ENCODE results near the gene MS4A15. TPM values are rescaled to one million over a fixed set of nuclear protein-coding genes. Genes with fewer than 3 reads are reported as not detected.

The MS4A15 gene
- total RNA-seq, 3 donors from 2014 or later (not counting 1 experiment from before 2014, with no cell fraction given) = not detected

GRCh38 chr11:60785136-60785535 lies 28.5 kb downstream of the MS4A15 start, which contains the start of gene MS4A10:
Gene MS4A10 (plus strand): TSS chr11:60785333. CDS start chr11:60790336, 5,003 bp downstream.
- WGBS (ENCODE audit: insufficient coverage) = 90% methylated on average over 9 of the region's 9 CpGs
- H3K36me3 Mint-ChIP-seq = no peaks in the 10 kb centered on the region
- no peak within 1 kb of the TSS for H3K4me3 ChIP-seq (ENCODE audit: low read length)
- no peak for TF ChIP-seq CTCF (IDR thresholded peaks at IDR 0.05)
- ATAC-seq (no peak), DNase-seq (no peak)
- no peaks in the 10 kb centered on the region for H3K36me3 ChIP-seq (ENCODE audit: control insufficient read depth, insufficient read depth, low read length)
- no peak within 1 kb of the TSS for H3K27ac ChIP-seq (ENCODE audit: low read length)
- no peaks in the 10 kb centered on the region for H3K9me3 ChIP-seq (ENCODE audit: control insufficient read depth, insufficient read depth, low read length)
- H3K4me1 ChIP-seq (ENCODE audit: control insufficient read depth, insufficient read depth, low read length) = no peaks in the 10 kb centered on the region
- no peaks in the 10 kb centered on the region for H3K27me3 ChIP-seq (ENCODE audit: control insufficient read depth, insufficient read depth, low read length)
- no peak within 1 kb of the TSS for H3K4me3 Mint-ChIP-seq
- no peaks in the 10 kb centered on the region for H3K9me3 Mint-ChIP-seq
- no peaks in the 10 kb centered on the region for H3K27me3 Mint-ChIP-seq (ENCODE audit: low read depth in 2 of 2)
- intact Hi-C loops (cut with micrococcal nuclease) = no loop called here
- H3K4me1 Mint-ChIP-seq = no peaks in the 10 kb centered on the region
- no peak within 1 kb of the TSS for H3K27ac Mint-ChIP-seq

- Histone ChIP-seq H3K36me3 (ENCODE audit: control insufficient read depth, insufficient read depth, low read length) (no peaks in the 10 kb centered on the region), H3K27me3 (ENCODE audit: control insufficient read depth, insufficient read depth, low read length) (no peaks in the 10 kb centered on the region), H3K4me1 (ENCODE audit: control insufficient read depth, insufficient read depth, low read length) (no peaks in the 10 kb centered on the region), H3K9me3 (ENCODE audit: control insufficient read depth, insufficient read depth, low read length) (no peaks in the 10 kb centered on the region), H3K4me3 (ENCODE audit: low read length) (no peak overlapping the region), H3K27ac (ENCODE audit: low read length) (no peak overlapping the region)
- no peaks in the 10 kb centered on the region for H3K27me3 Mint-ChIP-seq (ENCODE audit: low read depth in 2 of 2)
- no peak for TF ChIP-seq CTCF (IDR thresholded peaks at IDR 0.05)
- no peaks in the 10 kb centered on the region for H3K4me1 Mint-ChIP-seq
- WGBS (ENCODE audit: insufficient coverage) = 79% methylated on average over 8 of the region's 8 CpGs
- DNase-seq (no peak), ATAC-seq (no peak)
- no peak overlapping the region for H3K27ac Mint-ChIP-seq
- no peak overlapping the region for H3K4me3 Mint-ChIP-seq
- intact Hi-C loops (cut with micrococcal nuclease) = no loop called here
- H3K36me3 Mint-ChIP-seq = no peaks in the 10 kb centered on the region
- no peaks in the 10 kb centered on the region for H3K9me3 Mint-ChIP-seq
Observed at GRCh38 chr11:60785806-60786361, 29.2 kb downstream of the MS4A15 start.

GRCh38 chr11:60786811-60787567 lies 30.3 kb downstream of the MS4A15 start:
- TF ChIP-seq CTCF (IDR thresholded peaks at IDR 0.05) = no peak
- DNase-seq (no peak), ATAC-seq (no peak)
- Mint-ChIP-seq H3K27me3 (ENCODE audit: low read depth in 2 of 2) (no peaks in the 10 kb centered on the region), H3K36me3 (no peaks in the 10 kb centered on the region), H3K4me3 (no peak overlapping the region), H3K9me3 (no peaks in the 10 kb centered on the region), H3K4me1 (no peaks in the 10 kb centered on the region), H3K27ac (no peak overlapping the region)
- H3K27me3 ChIP-seq (ENCODE audit: control insufficient read depth, insufficient read depth, low read length) = no peaks in the 10 kb centered on the region
- intact Hi-C loops (cut with micrococcal nuclease) = no loop called here
- 86% methylated on average over 13 of the region's 15 CpGs for WGBS (ENCODE audit: insufficient coverage)
- no peaks in the 10 kb centered on the region for H3K9me3 ChIP-seq (ENCODE audit: control insufficient read depth, insufficient read depth, low read length)
- no peak overlapping the region for H3K27ac ChIP-seq (ENCODE audit: low read length)
- H3K36me3 ChIP-seq (ENCODE audit: control insufficient read depth, insufficient read depth, low read length) = no peaks in the 10 kb centered on the region
- no peak overlapping the region for H3K4me3 ChIP-seq (ENCODE audit: low read length)
- no peaks in the 10 kb centered on the region for H3K4me1 ChIP-seq (ENCODE audit: control insufficient read depth, insufficient read depth, low read length)
